Bronchial epithelial cell (primary cell): Measurements from ENCODE around the gene SYAP1. TPM values are rescaled to one million over a fixed set of nuclear protein-coding genes. Genes with fewer than 3 reads are reported as not detected.

Experiments
- DNase-seq: peaks from one replicate; pipeline ENCODE4 v3.0.0-alpha.2; 2010; ENCODE audit warnings: low read depth
- FAIRE-seq: peaks from 2 replicates; lab custom pipeline; 2011; peaks lifted over from hg19 to GRCh38; lab: Jason Lieb, UNC
- H3K27me3 ChIP-seq: 2 replicates; pipeline ENCODE4 v1.5.1; 2011; ENCODE audit warnings: low read length; ENCODE audit not compliant: control insufficient read depth, insufficient read depth
- H3K36me3 ChIP-seq: 2 replicates; pipeline ENCODE4 v1.5.1; 2011; ENCODE audit warnings: low read length; ENCODE audit not compliant: control insufficient read depth, insufficient read depth
- H3K4me3 ChIP-seq: 2 replicates; pipeline ENCODE4 v1.5.1; 2011; ENCODE audit warnings: mild to moderate bottlenecking, low read depth, low read length, control low read depth
- CTCF ChIP-seq: IDR thresholded peaks from 2 replicates; pipeline ENCODE4 v1.5.1; 2011; ENCODE audit warnings: mild to moderate bottlenecking, moderate library complexity, low read length, control low read depth, inconsistent platforms; ENCODE audit not compliant: insufficient read depth, severe bottlenecking
- total RNA-seq: library from RNA; depleted of rRNA; stranded (reverse); fragments of >200 nt; gene quantifications from 2 replicates; pipeline ENCODE4 v1.2.1, GENCODE V29; 2014

Gene SYAP1
- 21.1 and 37.6 TPM in 2 replicates for total RNA-seq

- no peak for TF ChIP-seq CTCF
- Histone ChIP-seq H3K4me3 (peak within 1 kb of the TSS; percentile 60), H3K36me3 (no peaks in the 10 kb centered on the region), H3K27me3 (no peaks in the 10 kb centered on the region)
- FAIRE-seq (peak; percentile 84), DNase-seq (peak; percentile 91)
Measured at GRCh38 chrX:16719334-16720084, at the start of gene SYAP1. Gene SYAP1 (plus strand): TSS chrX:16719612. CDS start chrX:16719725, 113 bp downstream.

GRCh38 chrX:16671005-16671404 is 48.4 kb upstream of the SYAP1 start:
- peak; percentile 23 for DNase-seq
- Histone ChIP-seq H3K27me3 (no peaks in the 10 kb centered on the region), H3K36me3 (no peaks in the 10 kb centered on the region), H3K4me3 (no peak overlapping the region)
- no peak for FAIRE-seq
- peak; percentile 14 for TF ChIP-seq CTCF

- TF ChIP-seq CTCF, result no peak
- Histone ChIP-seq H3K4me3 (no peak overlapping the region), H3K27me3 (no peaks in the 10 kb centered on the region), H3K36me3 (peaks cover 3% of the 10 kb centered on the region)
- DNase-seq, result no peak
- no peak for FAIRE-seq
Measured at GRCh38 chrX:16678689-16679088, 40.7 kb upstream of the SYAP1 start.

- H3K27me3 ChIP-seq, result no peaks in the 10 kb centered on the region
- no peak for TF ChIP-seq CTCF
- H3K4me3 ChIP-seq, result no peak overlapping the region
- peaks cover 4% of the 10 kb centered on the region for H3K36me3 ChIP-seq
- DNase-seq, result no peak
- no peak for FAIRE-seq
Measured at GRCh38 chrX:16683007-16683664, 36.3 kb upstream of the SYAP1 start.

GRCh38 chrX:16687514-16687913 is 31.9 kb upstream of the SYAP1 start:
- FAIRE-seq (no peak), DNase-seq (no peak)
- H3K4me3 ChIP-seq, result no peak overlapping the region
- peaks cover 5% of the 10 kb centered on the region for H3K36me3 ChIP-seq
- H3K27me3 ChIP-seq, result no peaks in the 10 kb centered on the region
- TF ChIP-seq CTCF, result no peak
